Kidney (tissue), 14 donors: Measurements from ENCODE around the gene FGFR2. TPM values are rescaled to one million over a fixed set of nuclear protein-coding genes. Genes with fewer than 3 reads are reported as not detected.

Experiments used
- DNase-seq, 5 donors: peaks; one replicate each; pipeline ENCODE4 v3.0.0-alpha.2; 2013 to 2020
- FAIRE-seq: peaks from 2 replicates; lab custom pipeline; 2012; peaks lifted over from hg19 to GRCh38; lab: Jason Lieb, UNC
- H3K27ac ChIP-seq, 2 donors: one replicate each; pipeline ENCODE4 v1.7.0; 2013; ENCODE audit warnings: low read depth in 2 of 2, low read length in 2 of 2, inconsistent platforms in 1 of 2
- H3K27me3 ChIP-seq: one replicate; pipeline ENCODE4 v1.7.1; 2013; ENCODE audit warnings: low read length, inconsistent platforms; ENCODE audit not compliant: control insufficient read depth, insufficient read depth
- H3K36me3 ChIP-seq, 3 donors: one replicate each; pipeline versions ENCODE4 v1.7.0 to v1.7.1; 2013; ENCODE audit warnings: low read length in 3 of 3, control low read depth in 1 of 3, inconsistent platforms in 1 of 3; ENCODE audit not compliant: insufficient read depth in 3 of 3, control insufficient read depth in 2 of 3
- H3K4me1 ChIP-seq, 3 donors: one replicate each; pipeline versions ENCODE4 v1.7.0 to v1.7.1; 2013; ENCODE audit warnings: low read length in 3 of 3, inconsistent platforms in 1 of 3, low read depth in 1 of 3; ENCODE audit not compliant: control insufficient read depth in 2 of 3, insufficient read depth in 2 of 3
- H3K4me3 ChIP-seq, 3 donors: one replicate each; pipeline versions ENCODE4 v1.7.0 to v1.8.1; 2013; ENCODE audit warnings: low read length in 3 of 3, control low read depth in 1 of 3, inconsistent platforms in 1 of 3
- H3K9ac ChIP-seq, 3 donors: one replicate each; pipeline versions ENCODE4 v1.7.0 to v1.7.1; 2013; ENCODE audit warnings: low read length in 3 of 3, control low read depth in 1 of 3, inconsistent platforms in 1 of 3
- H3K9me3 ChIP-seq, 3 donors: one replicate each; pipeline versions ENCODE4 v1.7.0 to v1.7.1; 2013; ENCODE audit warnings: low read length in 3 of 3, control low read depth in 1 of 3, inconsistent platforms in 1 of 3; ENCODE audit not compliant: control insufficient read depth in 2 of 3, insufficient read depth in 1 of 3
- intact Hi-C: fragments of 100-400 bp; cut with DNase I; formaldehyde crosslinking; loops from one replicate; pipeline ENCODE4 v1.11.1; 2022
- polyA plus RNA-seq: library from polyadenylated mRNA; stranded (reverse); fragments of 350-450 nt; fragmentation: Illumina TruSeq; extraction: RNeasy Lipid Tissue Mini Kit (QIAGEN cat#74804); gene quantifications from one replicate; pipeline ENCODE4 v1.2.3, GENCODE V29; 2014; ENCODE audit warnings: low read depth, low replicate concordance; ENCODE audit not compliant: insufficient read depth
- total RNA-seq: library from RNA; stranded (reverse); fragmentation: NEBNext Ultra II Directional; extraction: Animal tissue kit (Norgen Biotek cat#: 25700); gene quantifications from one replicate; pipeline ENCODE4 v1.2.1, GENCODE V29; 2021
- TF ChIP-seq, protein P1 (sequence below): IDR thresholded peaks from 3 replicates; pipeline ENCODE4 v1.5.1; 2012; ENCODE audit warnings: mild to moderate bottlenecking, moderate library complexity, borderline replicate concordance; ENCODE audit not compliant: insufficient read depth; ENCODE audit errors: extremely low read depth
- donor health status: control.
- donor health status: control.
- donor health status: control.
- donor health status: control.
- donor health status: control.
- donor health status: DM: yes; HTN: yes; CAD: no.
- donor health status: Normal renal cell carcinoma (clear cell type).

FGFR2 gene
- total and polyA plus RNA-seq, 2 donors from 2014 or later, result 20.2 to 59.4 TPM

- Histone ChIP-seq H3K9me3 (no peaks in the 10 kb centered on the region), H3K9ac (no peak overlapping the region), H3K4me3 (no peak overlapping the region), H3K27me3 (no peaks in the 10 kb centered on the region), H3K4me1 (peaks cover 0 to 3% (median 0%) of the 10 kb centered on the region in 3 donors), H3K36me3 (no peaks in the 10 kb centered on the region), H3K27ac (no peak overlapping the region)
- intact Hi-C loops, result no loop called here
- TF ChIP-seq, protein P1, sequence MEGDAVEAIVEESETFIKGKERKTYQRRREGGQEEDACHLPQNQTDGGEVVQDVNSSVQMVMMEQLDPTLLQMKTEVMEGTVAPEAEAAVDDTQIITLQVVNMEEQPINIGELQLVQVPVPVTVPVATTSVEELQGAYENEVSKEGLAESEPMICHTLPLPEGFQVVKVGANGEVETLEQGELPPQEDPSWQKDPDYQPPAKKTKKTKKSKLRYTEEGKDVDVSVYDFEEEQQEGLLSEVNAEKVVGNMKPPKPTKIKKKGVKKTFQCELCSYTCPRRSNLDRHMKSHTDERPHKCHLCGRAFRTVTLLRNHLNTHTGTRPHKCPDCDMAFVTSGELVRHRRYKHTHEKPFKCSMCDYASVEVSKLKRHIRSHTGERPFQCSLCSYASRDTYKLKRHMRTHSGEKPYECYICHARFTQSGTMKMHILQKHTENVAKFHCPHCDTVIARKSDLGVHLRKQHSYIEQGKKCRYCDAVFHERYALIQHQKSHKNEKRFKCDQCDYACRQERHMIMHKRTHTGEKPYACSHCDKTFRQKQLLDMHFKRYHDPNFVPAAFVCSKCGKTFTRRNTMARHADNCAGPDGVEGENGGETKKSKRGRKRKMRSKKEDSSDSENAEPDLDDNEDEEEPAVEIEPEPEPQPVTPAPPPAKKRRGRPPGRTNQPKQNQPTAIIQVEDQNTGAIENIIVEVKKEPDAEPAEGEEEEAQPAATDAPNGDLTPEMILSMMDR, result no peak
- no peak for FAIRE-seq
- no peak for DNase-seq
Observed at GRCh38 chr10:121436281-121436629, 162.0 kb downstream of the FGFR2 start.

- no peak for DNase-seq
- Histone ChIP-seq H3K4me1 (peaks cover 0 to 3% (median 0%) of the 10 kb centered on the region in 3 donors), H3K4me3 (no peak overlapping the region), H3K36me3 (no peaks in the 10 kb centered on the region), H3K9ac (no peak overlapping the region), H3K27me3 (no peaks in the 10 kb centered on the region), H3K27ac (no peak overlapping the region), H3K9me3 (no peaks in the 10 kb centered on the region)
- FAIRE-seq, result no peak
- intact Hi-C loops, result no loop called here
- TF ChIP-seq, protein P1, result no peak
Observed at GRCh38 chr10:121435099-121435875, 163.0 kb downstream of the FGFR2 start.

- no peaks in the 10 kb centered on the region for H3K9me3 ChIP-seq
- DNase-seq, result no peak
- intact Hi-C loops, result no loop called here
- no peaks in the 10 kb centered on the region for H3K27me3 ChIP-seq
- H3K9ac ChIP-seq, result no peak overlapping the region
- H3K4me3 ChIP-seq, result no peak overlapping the region
- FAIRE-seq, result no peak
- H3K27ac ChIP-seq, result no peak overlapping the region
- H3K4me1 ChIP-seq, result peaks cover 0 to 3% (median 0%) of the 10 kb centered on the region in 3 donors
- no peaks in the 10 kb centered on the region for H3K36me3 ChIP-seq
- TF ChIP-seq, protein P1, result no peak
Observed at GRCh38 chr10:121433965-121434364, 164.3 kb downstream of the FGFR2 start.
